NCI-H774 (cell line): ENCODE data around the gene B4GALNT3.

Experiments
- DNase-seq: peaks from one replicate; lab custom pipeline; 2025; lab: John Stamatoyannopoulos, UW

Gene B4GALNT3

GRCh38 chr12:538731-539539 lies 79.2 kb downstream of the B4GALNT3 start:
- no peak for DNase-seq

- no peak for DNase-seq
Measured at GRCh38 chr12:539540-540310, 80.0 kb downstream of the B4GALNT3 start.

- no peak for DNase-seq
Measured at GRCh38 chr12:541676-542324, 82.1 kb downstream of the B4GALNT3 start.

GRCh38 chr12:542395-543113 lies 82.8 kb downstream of the B4GALNT3 start:
- DNase-seq, result no peak

- no peak for DNase-seq
Measured at GRCh38 chr12:543114-543451, 83.3 kb downstream of the B4GALNT3 start.

DNA sequence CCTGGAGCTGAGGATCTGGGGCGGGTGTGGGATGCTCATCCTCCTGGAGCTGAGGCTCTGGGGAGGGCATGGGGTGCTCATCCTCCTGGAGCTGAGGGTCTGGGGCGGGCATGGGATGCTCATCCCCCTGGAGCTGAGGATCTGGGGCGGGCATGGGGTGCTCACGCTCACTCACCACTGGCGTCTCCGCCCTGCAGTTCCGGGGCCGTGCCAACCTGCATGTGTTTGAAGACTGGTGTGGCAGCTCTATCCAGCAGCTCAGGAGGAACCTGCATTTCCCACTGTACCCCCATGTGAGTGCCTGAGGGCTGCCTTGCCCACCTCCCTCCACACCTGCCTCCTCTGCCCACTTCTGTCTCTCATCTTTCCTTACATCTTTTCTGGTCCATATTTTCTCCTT lies 84.4 kb downstream of the B4GALNT3 start:
- no peak for DNase-seq

DNA sequence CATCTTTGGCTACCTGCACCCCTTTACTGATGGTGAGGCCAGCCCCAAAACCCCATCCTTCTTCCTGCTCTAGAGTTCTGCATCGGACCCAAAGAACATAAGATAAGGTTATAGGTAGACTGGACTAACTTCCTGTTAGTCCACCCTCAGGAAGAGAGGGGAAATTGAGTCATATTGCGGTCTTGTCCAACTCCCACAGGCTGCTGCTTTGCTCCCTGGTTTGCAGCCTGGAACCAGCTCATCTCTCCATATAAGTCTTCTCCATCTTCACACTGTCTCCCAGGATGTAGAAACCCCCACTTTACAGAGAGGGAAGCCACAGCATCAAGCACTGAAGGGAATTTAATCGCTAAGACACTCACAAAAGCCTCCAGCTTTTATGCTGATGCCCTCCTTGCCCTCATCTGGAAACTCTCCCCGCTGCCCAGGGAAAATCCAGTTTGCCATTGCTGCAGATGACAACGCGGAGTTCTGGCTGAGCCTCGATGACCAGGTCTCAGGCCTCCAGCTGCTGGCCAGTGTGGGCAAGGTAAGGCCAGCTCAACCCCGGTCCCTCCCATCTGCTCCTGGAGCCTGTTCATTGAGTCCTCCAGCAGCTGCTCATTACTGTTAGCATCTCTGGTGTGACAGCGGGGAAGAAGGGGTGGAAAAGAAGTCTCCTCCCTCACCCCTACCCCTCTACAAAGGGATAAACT lies 85.3 kb downstream of the B4GALNT3 start:
- DNase-seq, result no peak

GRCh38 chr12:545835-546234 lies 86.1 kb downstream of the B4GALNT3 start:
- DNase-seq, result no peak

GRCh38 chr12:546265-546919 lies 86.7 kb downstream of the B4GALNT3 start:
- no peak for DNase-seq

DNA sequence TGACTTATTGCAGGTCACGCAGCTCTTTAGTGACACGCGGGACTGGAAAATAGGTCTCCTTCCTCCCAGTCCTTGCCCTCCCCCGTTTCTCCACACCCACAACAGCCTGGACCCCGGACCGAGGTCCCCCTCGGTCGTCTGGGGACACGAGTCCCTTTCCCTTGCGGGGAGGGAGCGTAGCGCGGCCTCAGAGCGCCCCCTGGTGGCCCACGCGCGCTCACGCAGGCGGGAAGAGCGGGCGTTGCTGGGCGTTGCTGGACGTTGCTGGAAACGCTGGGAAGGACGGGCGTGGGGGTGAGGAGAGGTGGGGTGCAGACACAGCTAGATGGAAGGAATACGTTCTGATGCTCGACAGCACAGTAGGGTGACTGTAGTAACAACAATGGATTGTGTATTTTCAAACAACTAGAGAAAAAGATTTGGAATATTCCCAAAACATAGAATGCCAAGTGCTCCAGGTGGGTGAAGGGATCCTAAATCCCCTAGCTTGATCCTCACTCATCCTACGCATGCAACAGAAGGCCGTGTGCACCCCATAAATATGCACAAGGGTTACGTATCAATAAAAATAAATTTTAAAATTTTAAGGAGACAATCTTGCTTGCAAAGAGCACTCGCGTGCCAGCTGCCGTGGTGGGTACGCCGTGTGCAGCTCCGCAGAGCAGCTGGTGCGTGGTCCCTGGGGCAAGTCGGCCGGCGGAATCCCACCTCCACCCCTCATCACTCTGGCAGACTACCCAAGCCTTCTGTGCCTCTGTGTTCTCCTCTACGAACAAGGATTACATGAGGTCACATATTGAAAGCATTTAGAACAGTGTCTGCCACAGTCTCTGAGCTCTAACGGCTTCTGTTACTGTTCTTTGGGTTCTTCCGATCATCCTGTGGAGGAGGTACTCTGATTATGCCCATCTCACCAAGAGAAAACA lies 87.4 kb downstream of the B4GALNT3 start:
- DNase-seq, result peak; percentile 70

DNA sequence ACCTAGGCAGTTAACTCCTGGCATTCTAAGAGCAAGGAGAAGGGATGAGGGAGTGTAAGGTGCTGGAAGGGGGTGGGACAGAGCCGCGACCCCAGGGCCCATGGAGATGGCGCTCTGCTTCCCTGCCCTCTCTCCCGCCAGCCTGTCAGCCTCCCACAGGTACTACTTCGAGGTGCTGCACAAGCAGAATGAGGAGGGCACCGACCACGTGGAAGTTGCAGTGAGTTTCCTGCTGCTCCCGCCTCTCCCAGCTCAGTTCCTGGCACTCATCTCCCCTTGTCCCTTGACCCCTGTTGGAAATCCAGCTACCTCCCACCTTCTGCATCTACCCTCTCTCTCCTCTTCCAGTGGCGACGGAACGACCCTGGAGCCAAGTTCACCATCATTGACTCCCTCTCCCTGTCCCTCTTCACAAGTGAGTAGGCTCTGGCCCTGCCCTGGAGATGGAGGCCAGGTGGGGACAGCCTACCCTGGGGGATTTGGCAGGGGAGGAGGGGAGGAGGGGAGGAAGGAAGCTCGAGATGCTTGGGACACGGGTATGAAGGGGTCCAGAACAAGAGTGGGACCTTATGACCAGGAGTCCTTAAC lies 88.2 kb downstream of the B4GALNT3 start:
- no peak for DNase-seq

GRCh38 chr12:549476-550082 lies 89.8 kb downstream of the B4GALNT3 start:
- no peak for DNase-seq

DNA sequence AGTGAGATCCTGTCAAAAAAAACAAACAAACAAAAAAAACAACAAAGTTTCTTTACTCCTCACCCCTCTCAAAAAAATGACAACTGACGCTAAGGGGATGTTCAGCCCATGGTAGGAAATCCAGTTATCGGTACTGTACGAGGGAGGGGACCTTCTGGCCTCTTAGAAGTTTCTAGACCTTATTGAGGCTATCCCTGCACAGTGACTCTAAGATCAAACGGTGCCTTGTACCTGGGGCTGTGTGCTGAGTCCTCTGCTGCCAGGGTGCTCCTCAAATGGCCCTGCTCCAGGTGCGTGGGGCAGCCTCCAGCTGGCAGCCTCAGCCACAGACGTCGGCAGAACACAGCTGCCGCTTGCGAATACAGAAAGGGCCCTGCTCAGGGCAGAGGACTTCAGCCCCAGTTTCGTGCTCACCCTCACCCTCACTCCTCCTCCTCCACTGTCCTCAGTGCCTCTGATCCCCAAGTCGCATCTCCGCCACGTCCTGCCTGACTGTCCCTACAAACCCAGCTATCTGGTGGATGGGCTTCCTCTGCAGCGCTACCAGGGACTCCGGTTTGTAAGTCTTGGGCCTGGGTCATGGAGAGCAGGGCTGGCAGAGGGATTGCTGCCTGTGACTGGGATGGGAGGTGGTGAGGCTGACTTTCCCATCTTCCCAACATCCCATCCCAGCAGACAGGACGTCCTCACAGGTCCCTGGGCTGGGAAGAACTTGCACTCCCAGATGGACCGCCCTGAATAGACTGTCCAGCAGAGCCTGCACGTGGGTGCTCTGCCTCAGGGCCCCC lies 90.9 kb downstream of the B4GALNT3 start:
- no peak for DNase-seq

DNA sequence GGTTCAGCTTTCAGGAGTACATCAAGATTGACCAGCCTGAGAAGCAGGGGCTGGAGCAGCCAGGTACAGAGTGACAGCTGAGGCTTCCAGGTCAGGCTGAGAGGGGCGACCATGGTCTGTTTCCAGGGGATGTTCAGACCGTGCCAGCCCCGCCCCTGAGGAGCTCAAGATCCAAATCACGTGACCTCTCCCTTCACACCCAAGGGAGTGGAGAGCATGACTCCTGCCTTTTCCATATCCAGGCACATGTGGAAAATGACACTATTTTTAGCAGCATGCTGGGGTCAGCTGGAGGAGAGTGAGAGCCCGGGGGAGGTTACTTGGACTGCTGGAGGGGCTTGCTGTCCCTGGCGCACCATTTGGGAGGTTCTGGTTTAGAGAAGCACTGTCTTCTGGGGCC lies 92.7 kb downstream of the B4GALNT3 start:
- no peak for DNase-seq

GRCh38 chr12:553216-554000 lies 93.7 kb downstream of the B4GALNT3 start:
- no peak for DNase-seq

- DNase-seq, result no peak
Measured at GRCh38 chr12:554001-554285, 94.2 kb downstream of the B4GALNT3 start.

GRCh38 chr12:556498-556897 lies 96.8 kb downstream of the B4GALNT3 start:
- no peak for DNase-seq

DNA sequence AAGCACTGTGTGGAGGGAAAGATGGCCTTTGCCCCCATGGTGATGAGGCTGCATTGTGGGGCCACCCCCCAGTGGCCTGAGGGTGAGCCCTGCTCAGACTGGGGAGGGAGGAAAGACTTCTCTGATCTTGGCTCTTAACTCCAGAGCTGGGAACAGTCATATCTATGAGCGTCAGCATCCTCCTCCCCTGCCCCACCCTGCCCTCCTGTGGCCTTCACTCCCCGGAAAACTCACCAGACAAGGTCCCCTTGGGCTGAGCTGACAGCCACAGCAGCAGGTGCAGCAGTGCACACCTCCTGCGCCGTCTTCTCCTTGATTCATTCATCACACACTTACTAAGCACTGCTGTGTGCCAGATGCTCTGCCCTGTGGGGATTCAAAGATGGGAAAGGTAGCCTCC lies 98.8 kb downstream of the B4GALNT3 start:
- no peak for DNase-seq
